B cell (primary cell): ENCODE measurements around the gene HAO1. TPM values are rescaled to one million over a fixed set of nuclear protein-coding genes. Genes with fewer than 3 reads are reported as not detected.

Experiments used
- ATAC-seq: fragments of 200-7000 bp; cut with Tn5 transposase; one replicate; pipeline ENCODE4 v1.10.0; 2021; ENCODE audit warnings: low read depth, mild to moderate bottlenecking, moderate number of reproducible peaks, moderate library complexity
- CTCF ChIA-PET: fragments of 350-600 bp; sonication (Branson Sonifier 250); formaldehyde crosslinking; loops from one replicate; lab custom pipeline; 2021; ENCODE audit warnings: antibody characterized with exemption, inconsistent platforms; lab: Charles Lee
- POLR2A ChIA-PET: fragments of 350-600 bp; sonication (Branson Sonifier 250); formaldehyde crosslinking; loops from one replicate; lab custom pipeline; 2021; ENCODE audit warnings: antibody characterized with exemption; lab: Charles Lee
- DNase-seq: peaks from one replicate; pipeline ENCODE4 v3.0.0; 2013
- H2AFZ ChIP-seq: 2 replicates; pipeline ENCODE4 v1.6.1; 2012; ENCODE audit warnings: mild to moderate bottlenecking, low read depth, low read length; ENCODE audit not compliant: insufficient read depth, poor library complexity, severe bottlenecking
- H3K27ac ChIP-seq, 2 donors: 1 replicate in 1 of 2; 2 replicates in 1 of 2; pipeline ENCODE4 v1.5.1; 2012 to 2013; ENCODE audit warnings: low read length in 2 of 2, mild to moderate bottlenecking in 2 of 2, moderate library complexity in 1 of 2
- H3K27me3 ChIP-seq, 4 experiments: fragments of 200-600 bp in 1 of 4; sonication (generic) in 1 of 4; replicated peaks in 1 of 4; 1 replicate in 2 of 4; 2 replicates in 2 of 4; pipeline versions ENCODE4 v1.6.1 to v1.7.0; 2013 to 2016; ENCODE audit warnings: low read length in 3 of 4, mild to moderate bottlenecking in 2 of 4, mixed read lengths in 1 of 4, moderate library complexity in 1 of 4; ENCODE audit not compliant: insufficient read depth in 4 of 4, control insufficient read depth in 3 of 4; ENCODE audit errors: control extremely low read depth in 1 of 4
- H3K36me3 ChIP-seq, 2 experiments: replicated peaks in 1 of 2; 1 replicate in 1 of 2; 2 replicates in 1 of 2; pipeline versions ENCODE4 v1.6.1 to v1.7.1; 2013; ENCODE audit warnings: low read length in 1 of 2; ENCODE audit not compliant: insufficient read depth in 2 of 2, control insufficient read depth in 1 of 2; ENCODE audit errors: control extremely low read depth in 1 of 2, extremely low read depth in 1 of 2
- H3K4me1 ChIP-seq, 2 donors: fragments of 200-600 bp in 1 of 2; sonication (generic) in 1 of 2; 1 replicate in 1 of 2; 2 replicates in 1 of 2; pipeline versions ENCODE4 v1.5.1 to v1.6.1; 2013 to 2017; ENCODE audit warnings: low read length in 2 of 2; ENCODE audit not compliant: control insufficient read depth in 2 of 2, insufficient read depth in 2 of 2
- H3K4me2 ChIP-seq: replicated peaks from 2 replicates; pipeline ENCODE3; 2012; ENCODE audit warnings: mild to moderate bottlenecking, low read depth, low read length; ENCODE audit not compliant: poor library complexity, severe bottlenecking
- H3K4me3 ChIP-seq, 5 experiments: fragments of 200-600 bp in 1 of 5; sonication (generic) in 1 of 5; 1 replicate in 3 of 5; 2 replicates in 2 of 5; pipeline versions ENCODE4 v1.5.1 to v1.7.0; 2011 to 2016; ENCODE audit warnings: low read length in 4 of 5, mild to moderate bottlenecking in 4 of 5, low read depth in 2 of 5, control low read depth in 1 of 5, moderate library complexity in 1 of 5; ENCODE audit not compliant: insufficient read depth in 1 of 5; ENCODE audit errors: control extremely low read depth in 1 of 5, extremely low read depth in 1 of 5
- H3K79me2 ChIP-seq: fragments of 200-600 bp; sonication (generic); one replicate; pipeline ENCODE4 v1.6.0; 2016; ENCODE audit warnings: low read length; ENCODE audit not compliant: control insufficient read depth, insufficient read depth
- H3K9ac ChIP-seq: fragments of 200-600 bp; sonication (generic); 2 replicates; pipeline ENCODE4 v1.6.1; 2017; ENCODE audit warnings: mild to moderate bottlenecking, low read length, moderate library complexity
- H3K9me3 ChIP-seq, 3 donors: one replicate each; pipeline versions ENCODE4 v1.6.1 to v1.7.1; 2013; ENCODE audit warnings: low read length in 2 of 3; ENCODE audit not compliant: control insufficient read depth in 2 of 3, insufficient read depth in 1 of 3; ENCODE audit errors: control extremely low read depth in 1 of 3
- H4K20me1 ChIP-seq: 2 replicates; pipeline ENCODE4 v1.6.0; 2012; ENCODE audit warnings: mild to moderate bottlenecking, low read length; ENCODE audit not compliant: insufficient read depth, control insufficient read depth, poor library complexity, severe bottlenecking
- H3K27ac Mint-ChIP-seq: one replicate; pipeline ENCODE4 v1.8.0; 2021; ENCODE audit warnings: mixed read lengths
- H3K27me3 Mint-ChIP-seq: one replicate; pipeline ENCODE4 v1.8.0; 2021; ENCODE audit warnings: mixed read lengths
- H3K4me1 Mint-ChIP-seq: one replicate; pipeline ENCODE4 v1.8.0; 2021; ENCODE audit warnings: mixed read lengths
- H3K4me3 Mint-ChIP-seq: one replicate; pipeline ENCODE4 v1.8.0; 2021; ENCODE audit warnings: mixed read lengths
- H3K9me3 Mint-ChIP-seq: one replicate; pipeline ENCODE4 v1.8.0; 2022; ENCODE audit warnings: mixed read lengths; ENCODE audit not compliant: insufficient read depth
- EZH2 ChIP-seq: IDR thresholded peaks from 2 replicates; pipeline ENCODE4 v1.6.1; 2012; ENCODE audit warnings: borderline replicate concordance, low read depth, mild to moderate bottlenecking, moderate library complexity, low read length; ENCODE audit not compliant: insufficient read depth, poor library complexity, severe bottlenecking
- WGBS: methylation state at CpG from one replicate; pipeline ENCODE4 v1.1.5; 2013; ENCODE audit warnings: missing lambda C conversion rate; ENCODE audit not compliant: insufficient coverage; 5-methylcytosine and 5-hydroxymethylcytosine counted together
- intact Hi-C: fragments of 100-400 bp; cut with micrococcal nuclease; formaldehyde crosslinking; loops from one replicate; pipeline ENCODE4 v1.10.0; 2022
- polyA plus RNA-seq: library from polyadenylated mRNA; depleted of rRNA; stranded (reverse); fragments of >200 nt; gene quantifications from 2 replicates; pipeline ENCODE4 v1.2.3, GENCODE V29; 2012
- total RNA-seq, 2 donors: library from RNA; stranded (reverse); fragments of 120-200 nt in 1 of 2; gene quantifications; 1 replicate in 1 of 2; 2 replicates in 1 of 2; pipeline versions ENCODE4 v1.2.3 to v1.2.4, GENCODE V29; 2013 to 2022
- TF ChIP-seq, protein P1 (sequence below): fragments of 200-600 bp; IDR thresholded peaks from one replicate; pipeline ENCODE4 v1.8.0; 2022; ENCODE audit warnings: antibody characterized with exemption, mild to moderate bottlenecking

HAO1 gene
- total and polyA plus RNA-seq, 2 donors (not counting 1 experiment from before 2014, with no cell fraction given): not detected

GRCh38 chr20:7977709-7978108 lies 37.5 kb upstream of the HAO1 start:
- Mint-ChIP-seq H3K27me3 (no peaks in the 10 kb centered on the region), H3K27ac (no peak overlapping the region), H3K4me3 (no peak overlapping the region), H3K9me3 (no peaks in the 10 kb centered on the region), H3K4me1 (no peaks in the 10 kb centered on the region)
- intact Hi-C loops: no loop called here
- Histone ChIP-seq H4K20me1 (no peaks in the 10 kb centered on the region), H2AFZ (no peak overlapping the region), H3K27me3 (no peaks in the 10 kb centered on the region), H3K27ac (no peak overlapping the region), H3K36me3 (peaks cover 5 to 13% of the 10 kb centered on the region in 2 experiments), H3K9ac (no peak overlapping the region), H3K4me3 (no peak overlapping the region), H3K4me1 (no peaks in the 10 kb centered on the region), H3K9me3 (no peaks in the 10 kb centered on the region), H3K4me2 (no peak overlapping the region), H3K79me2 (no peaks in the 10 kb centered on the region)
- ChIA-PET POLR2A (no interaction called here), CTCF (no interaction called here)
- no peak for ATAC-seq
- TF ChIP-seq, protein P1, sequence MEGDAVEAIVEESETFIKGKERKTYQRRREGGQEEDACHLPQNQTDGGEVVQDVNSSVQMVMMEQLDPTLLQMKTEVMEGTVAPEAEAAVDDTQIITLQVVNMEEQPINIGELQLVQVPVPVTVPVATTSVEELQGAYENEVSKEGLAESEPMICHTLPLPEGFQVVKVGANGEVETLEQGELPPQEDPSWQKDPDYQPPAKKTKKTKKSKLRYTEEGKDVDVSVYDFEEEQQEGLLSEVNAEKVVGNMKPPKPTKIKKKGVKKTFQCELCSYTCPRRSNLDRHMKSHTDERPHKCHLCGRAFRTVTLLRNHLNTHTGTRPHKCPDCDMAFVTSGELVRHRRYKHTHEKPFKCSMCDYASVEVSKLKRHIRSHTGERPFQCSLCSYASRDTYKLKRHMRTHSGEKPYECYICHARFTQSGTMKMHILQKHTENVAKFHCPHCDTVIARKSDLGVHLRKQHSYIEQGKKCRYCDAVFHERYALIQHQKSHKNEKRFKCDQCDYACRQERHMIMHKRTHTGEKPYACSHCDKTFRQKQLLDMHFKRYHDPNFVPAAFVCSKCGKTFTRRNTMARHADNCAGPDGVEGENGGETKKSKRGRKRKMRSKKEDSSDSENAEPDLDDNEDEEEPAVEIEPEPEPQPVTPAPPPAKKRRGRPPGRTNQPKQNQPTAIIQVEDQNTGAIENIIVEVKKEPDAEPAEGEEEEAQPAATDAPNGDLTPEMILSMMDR: no peak
- TF ChIP-seq EZH2: no peak
- no peak for DNase-seq
- WGBS: 85% methylated on average over 2 of the region's 5 CpGs

GRCh38 chr20:7975851-7976414 lies 35.7 kb upstream of the HAO1 start:
- POLR2A ChIA-PET: no interaction called here
- no peaks in the 10 kb centered on the region for H3K4me1 ChIP-seq
- H3K4me3 ChIP-seq: no peak overlapping the region
- no peaks in the 10 kb centered on the region for H3K79me2 ChIP-seq
- DNase-seq (no peak), ATAC-seq (no peak)
- H2AFZ ChIP-seq: no peak overlapping the region
- no peaks in the 10 kb centered on the region for H3K27me3 ChIP-seq
- Mint-ChIP-seq H3K27ac (no peak overlapping the region), H3K27me3 (no peaks in the 10 kb centered on the region), H3K4me3 (no peak overlapping the region), H3K4me1 (no peaks in the 10 kb centered on the region), H3K9me3 (no peaks in the 10 kb centered on the region)
- no peak overlapping the region for H3K27ac ChIP-seq
- WGBS: 98% methylated on average over 6 of the region's 9 CpGs
- no peak overlapping the region for H3K9ac ChIP-seq
- CTCF ChIA-PET: no interaction called here
- intact Hi-C loops: no loop called here
- TF ChIP-seq EZH2: no peak
- TF ChIP-seq, protein P1: no peak
- no peaks in the 10 kb centered on the region for H3K36me3 ChIP-seq
- no peaks in the 10 kb centered on the region for H4K20me1 ChIP-seq
- H3K9me3 ChIP-seq: no peaks in the 10 kb centered on the region
- H3K4me2 ChIP-seq: no peak overlapping the region
